GM23338 (cell line): ENCODE results near the gene ERGIC2. TPM values are rescaled to one million over a fixed set of nuclear protein-coding genes. Genes with fewer than 3 reads are reported as not detected.
"Not testable (repeated sequence)": the region's sequence is repeated elsewhere in the genome, so short reads cannot be mapped to it uniquely, and the experiment has no call there.

Experiments
- ATAC-seq: fragments of 200-7000 bp; cut with Tn5 transposase; 3 replicates; pipeline ENCODE4 v1.9.1; 2020
- DNase-seq: peaks from one replicate; pipeline ENCODE4 v3.0.0-alpha.2; 2015; ENCODE audit warnings: low spot score
- H2AFZ ChIP-seq: fragments of 200-600 bp; sonication (generic); 2 replicates; pipeline ENCODE4 v1.8.0; 2016; ENCODE audit warnings: antibody characterized with exemption, mild to moderate bottlenecking, moderate library complexity
- H3F3A ChIP-seq: fragments of 200-600 bp; sonication (generic); replicated peaks from 2 replicates; pipeline ENCODE4 v1.8.0; 2017; ENCODE audit warnings: antibody characterized with exemption, mixed run types, low read depth
- H3K27ac ChIP-seq: fragments of 200-600 bp; sonication (generic); 2 replicates; pipeline ENCODE4 v1.6.1; 2016; ENCODE audit warnings: low read depth
- H3K27me3 ChIP-seq: fragments of 200-600 bp; sonication (generic); 2 replicates; pipeline ENCODE4 v1.8.0; 2016; ENCODE audit warnings: mild to moderate bottlenecking, mixed run types, moderate library complexity; ENCODE audit not compliant: insufficient read depth
- H3K36me3 ChIP-seq: fragments of 200-600 bp; sonication (generic); 2 replicates; pipeline ENCODE4 v1.8.0; 2016; ENCODE audit warnings: mild to moderate bottlenecking; ENCODE audit not compliant: insufficient read depth
- H3K4me1 ChIP-seq: fragments of 200-600 bp; sonication (generic); 2 replicates; pipeline ENCODE4 v1.8.0; 2016; ENCODE audit warnings: mild to moderate bottlenecking, moderate library complexity; ENCODE audit not compliant: insufficient read depth
- H3K4me2 ChIP-seq: fragments of 200-600 bp; sonication (generic); 2 replicates; pipeline ENCODE4 v1.7.1; 2017; ENCODE audit warnings: mixed run types
- H3K4me3 ChIP-seq: fragments of 200-600 bp; sonication (generic); 2 replicates; pipeline ENCODE4 v1.6.1; 2016; ENCODE audit warnings: mixed run types
- H3K79me2 ChIP-seq: fragments of 200-600 bp; sonication (generic); replicated peaks from 2 replicates; pipeline ENCODE4 v1.8.0; 2017; ENCODE audit warnings: mild to moderate bottlenecking; ENCODE audit not compliant: insufficient read depth
- H3K9me2 ChIP-seq: fragments of 200-600 bp; sonication (generic); 2 replicates; pipeline ENCODE4 v1.8.0; 2017; ENCODE audit not compliant: insufficient read depth
- H4K20me1 ChIP-seq: fragments of 200-600 bp; sonication (generic); replicated peaks from 2 replicates; pipeline ENCODE4 v1.8.0; 2017; ENCODE audit warnings: mild to moderate bottlenecking; ENCODE audit not compliant: insufficient read depth
- H3K27ac Mint-ChIP-seq: 2 replicates; pipeline ENCODE4 v1.8.0; 2020; ENCODE audit warnings: inconsistent platforms, mild to moderate bottlenecking, moderate library complexity, mixed read lengths
- H3K27me3 Mint-ChIP-seq: 3 replicates; pipeline ENCODE4 v1.8.0; 2022; ENCODE audit warnings: low read depth, mild to moderate bottlenecking, moderate library complexity, mixed read lengths, inconsistent platforms; ENCODE audit not compliant: insufficient read depth, poor library complexity
- H3K36me3 Mint-ChIP-seq: 3 replicates; pipeline ENCODE4 v1.8.0; 2021; ENCODE audit warnings: low read depth, mild to moderate bottlenecking, inconsistent platforms, moderate library complexity, mixed read lengths
- H3K4me1 Mint-ChIP-seq: 3 replicates; pipeline ENCODE4 v1.8.0; 2020; ENCODE audit warnings: mild to moderate bottlenecking, inconsistent platforms, mixed read lengths
- H3K4me3 Mint-ChIP-seq: 3 replicates; pipeline ENCODE4 v1.8.0; 2021; ENCODE audit warnings: moderate library complexity, mild to moderate bottlenecking, inconsistent platforms, mixed read lengths
- H3K9me3 Mint-ChIP-seq: 3 replicates; pipeline ENCODE4 v1.8.0; 2020; ENCODE audit warnings: moderate library complexity, mild to moderate bottlenecking, inconsistent platforms, mixed read lengths
- CTCF ChIP-seq, 2 experiments: fragments of 200-600 bp in 1 of 2; sonication (generic) in 1 of 2; conservative IDR thresholded peaks; 2 replicates each; pipeline versions ENCODE4 v1.5.1 to v1.6.1; 2016 to 2017; ENCODE audit warnings: antibody characterized with exemption in 2 of 2, low read depth in 2 of 2, mild to moderate bottlenecking in 2 of 2, moderate library complexity in 1 of 2
- ETS1 ChIP-seq: IDR thresholded peaks from 2 replicates; pipeline ENCODE4 v1.6.1; 2016; ENCODE audit warnings: antibody characterized with exemption
- EZH2phosphoT487 ChIP-seq: fragments of 200-600 bp; sonication (generic); IDR thresholded peaks from one replicate; pipeline ENCODE4 v1.8.1; 2018; ENCODE audit warnings: antibody characterized with exemption; ENCODE audit not compliant: unreplicated experiment
- JUNB ChIP-seq: IDR thresholded peaks from one replicate; pipeline ENCODE4 v1.6.1; 2016; ENCODE audit warnings: antibody characterized with exemption; ENCODE audit not compliant: unreplicated experiment
- STAT1 ChIP-seq: IDR thresholded peaks from one replicate; pipeline ENCODE4 v1.6.1; 2016; ENCODE audit warnings: antibody characterized with exemption; ENCODE audit not compliant: unreplicated experiment
- ZNF331 ChIP-seq: fragments of 250-450 bp; sonication (Bioruptor Pico); IDR thresholded peaks from 2 replicates; pipeline ENCODE4 v1.5.0; 2020; ENCODE audit warnings: low read depth, mild to moderate bottlenecking, moderate library complexity
- polyA plus RNA-seq: library from polyadenylated mRNA; unstranded; fragments of >200 nt; fragmentation: Nextera tagmentation; extraction: Ambion mirVana; gene quantifications from 2 replicates; pipeline ENCODE4 v1.2.1, GENCODE V29; 2016
- total RNA-seq: library from RNA; depleted of rRNA; stranded (reverse); fragments of >200 nt; shearing (Covaris generic); gene quantifications from 2 replicates; pipeline ENCODE4 v1.2.3, GENCODE V29; 2014
- TF ChIP-seq, protein P1 (sequence below): IDR thresholded peaks from one replicate; pipeline ENCODE4 v1.6.1; 2018; ENCODE audit warnings: antibody characterized with exemption; ENCODE audit not compliant: unreplicated experiment
- TF ChIP-seq, protein P2 (sequence below): fragments of 250-450 bp; sonication (Bioruptor Pico); IDR thresholded peaks from 2 replicates; pipeline ENCODE4 v1.5.0; 2020; ENCODE audit warnings: mild to moderate bottlenecking, moderate library complexity

ERGIC2 gene
- total and polyA plus RNA-seq, 2 experiments from 2014 or later: 77.1 to 107 TPM

- H3K4me1 ChIP-seq: no peaks in the 10 kb centered on the region
- H3K4me1 Mint-ChIP-seq: no peaks in the 10 kb centered on the region
- no peaks in the 10 kb centered on the region for H4K20me1 ChIP-seq
- no peaks in the 10 kb centered on the region for H3F3A ChIP-seq
- no peak overlapping the region for H3K27ac Mint-ChIP-seq
- no peak overlapping the region for H3K4me2 ChIP-seq
- H3K27me3 Mint-ChIP-seq: peaks cover 2% of the 10 kb centered on the region
- no peaks in the 10 kb centered on the region for H3K36me3 Mint-ChIP-seq
- no peaks in the 10 kb centered on the region for H3K36me3 ChIP-seq
- H2AFZ ChIP-seq: no peak overlapping the region
- DNase-seq (no peak), ATAC-seq (no peak)
- no peaks in the 10 kb centered on the region for H3K9me2 ChIP-seq
- H3K4me3 ChIP-seq: no peak overlapping the region
- no peaks in the 10 kb centered on the region for H3K9me3 Mint-ChIP-seq
- no peaks in the 10 kb centered on the region for H3K79me2 ChIP-seq
- H3K27me3 ChIP-seq: no peaks in the 10 kb centered on the region
- no peak overlapping the region for H3K4me3 Mint-ChIP-seq
- TF ChIP-seq EZH2phosphoT487: no peak
- TF ChIP-seq JUNB: no peak
- no peak for TF ChIP-seq STAT1
- no peak for TF ChIP-seq ZNF331 (CRISPR knock-in tag)
- TF ChIP-seq, protein P1, sequence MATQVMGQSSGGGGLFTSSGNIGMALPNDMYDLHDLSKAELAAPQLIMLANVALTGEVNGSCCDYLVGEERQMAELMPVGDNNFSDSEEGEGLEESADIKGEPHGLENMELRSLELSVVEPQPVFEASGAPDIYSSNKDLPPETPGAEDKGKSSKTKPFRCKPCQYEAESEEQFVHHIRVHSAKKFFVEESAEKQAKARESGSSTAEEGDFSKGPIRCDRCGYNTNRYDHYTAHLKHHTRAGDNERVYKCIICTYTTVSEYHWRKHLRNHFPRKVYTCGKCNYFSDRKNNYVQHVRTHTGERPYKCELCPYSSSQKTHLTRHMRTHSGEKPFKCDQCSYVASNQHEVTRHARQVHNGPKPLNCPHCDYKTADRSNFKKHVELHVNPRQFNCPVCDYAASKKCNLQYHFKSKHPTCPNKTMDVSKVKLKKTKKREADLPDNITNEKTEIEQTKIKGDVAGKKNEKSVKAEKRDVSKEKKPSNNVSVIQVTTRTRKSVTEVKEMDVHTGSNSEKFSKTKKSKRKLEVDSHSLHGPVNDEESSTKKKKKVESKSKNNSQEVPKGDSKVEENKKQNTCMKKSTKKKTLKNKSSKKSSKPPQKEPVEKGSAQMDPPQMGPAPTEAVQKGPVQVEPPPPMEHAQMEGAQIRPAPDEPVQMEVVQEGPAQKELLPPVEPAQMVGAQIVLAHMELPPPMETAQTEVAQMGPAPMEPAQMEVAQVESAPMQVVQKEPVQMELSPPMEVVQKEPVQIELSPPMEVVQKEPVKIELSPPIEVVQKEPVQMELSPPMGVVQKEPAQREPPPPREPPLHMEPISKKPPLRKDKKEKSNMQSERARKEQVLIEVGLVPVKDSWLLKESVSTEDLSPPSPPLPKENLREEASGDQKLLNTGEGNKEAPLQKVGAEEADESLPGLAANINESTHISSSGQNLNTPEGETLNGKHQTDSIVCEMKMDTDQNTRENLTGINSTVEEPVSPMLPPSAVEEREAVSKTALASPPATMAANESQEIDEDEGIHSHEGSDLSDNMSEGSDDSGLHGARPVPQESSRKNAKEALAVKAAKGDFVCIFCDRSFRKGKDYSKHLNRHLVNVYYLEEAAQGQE: no peak
- TF ChIP-seq ETS1: no peak
- TF ChIP-seq CTCF (conservative IDR thresholded peaks at IDR 0.05; ENCODE audit: low read depth in 2 of 2): no peak
- TF ChIP-seq, protein P2, sequence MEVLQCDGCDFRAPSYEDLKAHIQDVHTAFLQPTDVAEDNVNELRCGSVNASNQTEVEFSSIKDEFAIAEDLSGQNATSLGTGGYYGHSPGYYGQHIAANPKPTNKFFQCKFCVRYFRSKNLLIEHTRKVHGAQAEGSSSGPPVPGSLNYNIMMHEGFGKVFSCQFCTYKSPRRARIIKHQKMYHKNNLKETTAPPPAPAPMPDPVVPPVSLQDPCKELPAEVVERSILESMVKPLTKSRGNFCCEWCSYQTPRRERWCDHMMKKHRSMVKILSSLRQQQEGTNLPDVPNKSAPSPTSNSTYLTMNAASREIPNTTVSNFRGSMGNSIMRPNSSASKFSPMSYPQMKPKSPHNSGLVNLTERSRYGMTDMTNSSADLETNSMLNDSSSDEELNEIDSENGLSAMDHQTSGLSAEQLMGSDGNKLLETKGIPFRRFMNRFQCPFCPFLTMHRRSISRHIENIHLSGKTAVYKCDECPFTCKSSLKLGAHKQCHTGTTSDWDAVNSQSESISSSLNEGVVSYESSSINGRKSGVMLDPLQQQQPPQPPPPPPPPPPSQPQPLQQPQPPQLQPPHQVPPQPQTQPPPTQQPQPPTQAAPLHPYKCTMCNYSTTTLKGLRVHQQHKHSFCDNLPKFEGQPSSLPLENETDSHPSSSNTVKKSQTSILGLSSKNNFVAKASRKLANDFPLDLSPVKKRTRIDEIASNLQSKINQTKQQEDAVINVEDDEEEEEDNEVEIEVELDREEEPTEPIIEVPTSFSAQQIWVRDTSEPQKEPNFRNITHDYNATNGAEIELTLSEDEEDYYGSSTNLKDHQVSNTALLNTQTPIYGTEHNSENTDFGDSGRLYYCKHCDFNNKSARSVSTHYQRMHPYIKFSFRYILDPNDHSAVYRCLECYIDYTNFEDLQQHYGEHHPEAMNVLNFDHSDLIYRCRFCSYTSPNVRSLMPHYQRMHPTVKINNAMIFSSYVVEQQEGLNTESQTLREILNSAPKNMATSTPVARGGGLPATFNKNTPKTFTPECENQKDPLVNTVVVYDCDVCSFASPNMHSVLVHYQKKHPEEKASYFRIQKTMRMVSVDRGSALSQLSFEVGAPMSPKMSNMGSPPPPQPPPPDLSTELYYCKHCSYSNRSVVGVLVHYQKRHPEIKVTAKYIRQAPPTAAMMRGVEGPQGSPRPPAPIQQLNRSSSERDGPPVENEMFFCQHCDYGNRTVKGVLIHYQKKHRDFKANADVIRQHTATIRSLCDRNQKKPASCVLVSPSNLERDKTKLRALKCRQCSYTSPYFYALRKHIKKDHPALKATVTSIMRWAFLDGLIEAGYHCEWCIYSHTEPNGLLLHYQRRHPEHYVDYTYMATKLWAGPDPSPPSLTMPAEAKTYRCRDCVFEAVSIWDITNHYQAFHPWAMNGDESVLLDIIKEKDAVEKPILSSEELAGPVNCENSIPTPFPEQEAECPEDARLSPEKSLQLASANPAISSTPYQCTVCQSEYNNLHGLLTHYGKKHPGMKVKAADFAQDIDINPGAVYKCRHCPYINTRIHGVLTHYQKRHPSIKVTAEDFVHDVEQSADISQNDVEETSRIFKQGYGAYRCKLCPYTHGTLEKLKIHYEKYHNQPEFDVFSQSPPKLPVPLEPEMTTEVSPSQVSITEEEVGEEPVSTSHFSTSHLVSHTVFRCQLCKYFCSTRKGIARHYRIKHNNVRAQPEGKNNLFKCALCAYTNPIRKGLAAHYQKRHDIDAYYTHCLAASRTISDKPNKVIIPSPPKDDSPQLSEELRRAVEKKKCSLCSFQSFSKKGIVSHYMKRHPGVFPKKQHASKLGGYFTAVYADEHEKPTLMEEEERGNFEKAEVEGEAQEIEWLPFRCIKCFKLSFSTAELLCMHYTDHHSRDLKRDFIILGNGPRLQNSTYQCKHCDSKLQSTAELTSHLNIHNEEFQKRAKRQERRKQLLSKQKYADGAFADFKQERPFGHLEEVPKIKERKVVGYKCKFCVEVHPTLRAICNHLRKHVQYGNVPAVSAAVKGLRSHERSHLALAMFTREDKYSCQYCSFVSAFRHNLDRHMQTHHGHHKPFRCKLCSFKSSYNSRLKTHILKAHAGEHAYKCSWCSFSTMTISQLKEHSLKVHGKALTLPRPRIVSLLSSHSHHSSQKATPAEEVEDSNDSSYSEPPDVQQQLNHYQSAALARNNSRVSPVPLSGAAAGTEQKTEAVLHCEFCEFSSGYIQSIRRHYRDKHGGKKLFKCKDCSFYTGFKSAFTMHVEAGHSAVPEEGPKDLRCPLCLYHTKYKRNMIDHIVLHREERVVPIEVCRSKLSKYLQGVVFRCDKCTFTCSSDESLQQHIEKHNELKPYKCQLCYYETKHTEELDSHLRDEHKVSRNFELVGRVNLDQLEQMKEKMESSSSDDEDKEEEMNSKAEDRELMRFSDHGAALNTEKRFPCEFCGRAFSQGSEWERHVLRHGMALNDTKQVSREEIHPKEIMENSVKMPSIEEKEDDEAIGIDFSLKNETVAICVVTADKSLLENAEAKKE (CRISPR knock-in tag): no peak
- no peak overlapping the region for H3K27ac ChIP-seq
These were observed 14.4 kb upstream of the ERGIC2 start for GRCh38 chr12:29395356-29395755.

- H3K36me3 ChIP-seq, H3K9me3 Mint-ChIP-seq, H3K4me3 Mint-ChIP-seq, H2AFZ ChIP-seq, H3K4me2 ChIP-seq, ATAC-seq, H3K27ac Mint-ChIP-seq, H3K36me3 Mint-ChIP-seq, H3K9me2 ChIP-seq, H3K4me1 ChIP-seq, H3K4me1 Mint-ChIP-seq, H3K27me3 Mint-ChIP-seq, H3F3A ChIP-seq, DNase-seq, H3K27ac ChIP-seq, H3K27me3 ChIP-seq, H4K20me1 ChIP-seq, H3K79me2 ChIP-seq, H3K4me3 ChIP-seq: not testable (repeated sequence)
These were observed 9.4 kb upstream of the ERGIC2 start for GRCh38 chr12:29390419-29390818.
